Neutrophil (primary cell): ENCODE data around the gene UNC5CL.

ENCODE experiments used
- H3K27ac ChIP-seq: fragments of 200-600 bp; sonication (generic); 2 replicates; pipeline ENCODE4 v1.5.1; 2016; ENCODE audit warnings: mild to moderate bottlenecking, moderate library complexity
- H3K27me3 ChIP-seq: fragments of 200-600 bp; sonication (generic); 2 replicates; pipeline ENCODE4 v1.6.0; 2016; ENCODE audit warnings: mild to moderate bottlenecking
- H3K36me3 ChIP-seq: fragments of 200-600 bp; sonication (generic); 2 replicates; pipeline ENCODE4 v1.5.1; 2017
- H3K4me1 ChIP-seq, 2 experiments: fragments of 200-600 bp in 1 of 2; sonication (generic) in 1 of 2; 1 replicate in 1 of 2; 2 replicates in 1 of 2; pipeline versions ENCODE4 v1.5.1 to v1.6.1; 2013 to 2016; ENCODE audit warnings: low read depth in 1 of 2, low read length in 1 of 2, mild to moderate bottlenecking in 1 of 2, moderate library complexity in 1 of 2; ENCODE audit not compliant: control insufficient read depth in 1 of 2, insufficient read depth in 1 of 2
- H3K4me3 ChIP-seq, 2 experiments: fragments of 200-600 bp in 1 of 2; sonication (generic) in 1 of 2; 1 replicate in 1 of 2; 2 replicates in 1 of 2; pipeline ENCODE4 v1.5.1; 2013 to 2016; ENCODE audit warnings: low read depth in 1 of 2, low read length in 1 of 2, mild to moderate bottlenecking in 1 of 2, moderate library complexity in 1 of 2
- H3K9me3 ChIP-seq: fragments of 200-600 bp; sonication (generic); 2 replicates; pipeline ENCODE4 v1.5.1; 2016
- CTCF ChIP-seq: fragments of 200-600 bp; sonication (generic); IDR thresholded peaks from 2 replicates; pipeline ENCODE4 v1.5.1; 2016; ENCODE audit warnings: antibody characterized with exemption

UNC5CL gene

DNA sequence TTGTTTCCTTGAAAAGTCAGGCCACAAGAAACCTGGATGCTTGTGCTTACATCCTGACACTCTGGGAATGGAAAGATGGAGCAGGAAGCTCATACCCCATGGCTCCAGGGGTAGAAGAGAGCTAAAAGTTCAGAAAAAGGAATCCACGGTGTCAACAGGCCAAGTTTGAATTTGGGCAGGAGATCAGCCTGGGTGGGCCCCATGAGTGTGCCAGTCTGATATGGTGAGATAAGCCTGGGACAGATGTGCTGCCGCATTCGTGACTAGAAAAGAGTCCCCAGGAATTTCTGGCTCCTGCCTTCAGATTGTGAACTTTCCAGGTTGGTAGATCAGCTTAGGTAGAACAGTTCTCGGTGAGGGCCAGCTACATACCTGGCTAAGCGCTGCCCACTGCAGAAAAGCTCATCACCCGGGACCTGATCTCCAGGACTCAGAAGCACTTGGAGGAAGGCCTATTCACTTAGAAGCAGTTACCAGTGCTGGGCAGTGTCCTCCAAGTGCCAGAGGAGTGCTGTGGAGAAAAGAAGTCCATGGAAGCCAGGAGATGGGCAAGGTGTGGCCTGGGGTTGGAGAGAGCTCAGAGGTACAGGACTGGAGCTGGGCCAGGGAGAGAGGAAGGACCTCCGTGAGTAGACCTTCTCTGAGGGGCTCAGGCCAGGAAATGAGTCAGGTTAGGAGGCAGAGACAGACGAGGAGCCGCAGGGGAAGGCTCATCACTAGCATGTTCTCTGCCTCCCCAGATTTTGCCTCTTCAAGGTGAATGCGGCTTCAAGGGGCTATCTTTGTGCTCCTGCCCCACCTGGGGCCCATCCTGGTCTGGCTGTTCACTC is 3.4 kb upstream of the UNC5CL start, which contains the start of gene TSPO2:
Gene TSPO2 (plus strand): TSS at position 242 of the 830 bp plus-strand sequence. CDS start 519 bp downstream, at position 761.
- no peaks in the 10 kb centered on the region for H3K4me1 ChIP-seq
- H3K9me3 ChIP-seq, result no peaks in the 10 kb centered on the region
- no peaks in the 10 kb centered on the region for H3K36me3 ChIP-seq
- H3K4me3 ChIP-seq, result no peak within 1 kb of the TSS
- H3K27me3 ChIP-seq, result no peaks in the 10 kb centered on the region
- no peak within 1 kb of the TSS for H3K27ac ChIP-seq
- TF ChIP-seq CTCF, result no peak

- no peak overlapping the region for H3K27ac ChIP-seq
- no peak overlapping the region for H3K4me3 ChIP-seq
- no peak for TF ChIP-seq CTCF
- no peaks in the 10 kb centered on the region for H3K36me3 ChIP-seq
- H3K9me3 ChIP-seq, result no peaks in the 10 kb centered on the region
- H3K27me3 ChIP-seq, result no peaks in the 10 kb centered on the region
- H3K4me1 ChIP-seq, result no peaks in the 10 kb centered on the region
Observed at GRCh38 chr6:41040940-41041536, 2.0 kb upstream of the UNC5CL start.

- H3K27ac ChIP-seq, result no peak overlapping the region
- H3K9me3 ChIP-seq, result no peaks in the 10 kb centered on the region
Observed at GRCh38 chr6:41040101-41040939, 1.3 kb upstream of the UNC5CL start.

DNA sequence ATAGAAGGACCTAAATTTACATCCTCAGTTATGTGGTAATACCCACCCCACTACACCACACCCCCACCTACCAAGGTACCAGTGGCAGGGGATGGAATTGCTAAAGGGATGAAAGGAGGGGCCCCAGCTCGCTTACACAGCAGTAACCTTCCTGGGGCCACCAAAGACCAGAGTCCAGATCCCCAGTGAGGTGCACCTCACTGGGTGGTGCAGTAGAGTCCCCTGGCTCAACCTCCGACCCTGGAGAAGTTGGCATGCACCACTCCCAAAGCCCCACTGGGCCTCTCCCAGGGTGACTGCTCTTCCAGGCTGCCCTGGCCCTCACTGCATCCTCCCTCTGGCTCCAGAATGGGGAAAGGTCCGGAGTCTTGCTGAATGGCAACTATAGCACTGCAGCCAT is 816 bp downstream of the UNC5CL start:
- no peak overlapping the region for H3K4me3 ChIP-seq
- H3K9me3 ChIP-seq, result no peaks in the 10 kb centered on the region
- no peaks in the 10 kb centered on the region for H3K27me3 ChIP-seq

More at GRCh38 chr6:41040101-41040939, 1.3 kb upstream of the UNC5CL start:
- H3K4me3 ChIP-seq, result no peak overlapping the region
- no peaks in the 10 kb centered on the region for H3K27me3 ChIP-seq
- no peaks in the 10 kb centered on the region for H3K4me1 ChIP-seq
- no peak for TF ChIP-seq CTCF
- no peaks in the 10 kb centered on the region for H3K36me3 ChIP-seq

More for the DNA sequence above, 816 bp downstream of the UNC5CL start:
- no peak for TF ChIP-seq CTCF
- no peaks in the 10 kb centered on the region for H3K36me3 ChIP-seq
- H3K27ac ChIP-seq, result no peak overlapping the region
- H3K4me1 ChIP-seq, result no peaks in the 10 kb centered on the region
